GM21515 (cell line): Measurements from ENCODE around the gene AIMP1.
A peak's percentile ranks its signal among the peaks of the same experiment; 100 is the strongest.

Source experiments
- ATAC-seq: cut with Tn5 transposase; IDR thresholded peaks from one replicate; pipeline ENCODE4 v1.9.1; 2021; ENCODE audit not compliant: unreplicated experiment

AIMP1 gene

GRCh38 chr4:106315968-106316772 lies at the start of gene AIMP1, which contains the start of gene TBCK:
Gene AIMP1, plus strand, starts transcription at chr4:106316550. Its CDS starts 8,460 bp downstream, at chr4:106325010.
Gene TBCK, minus strand, starts transcription at chr4:106316209. Its CDS starts 7,249 bp downstream, at chr4:106308960.
- ATAC-seq = peak; percentile 87

- no peak for ATAC-seq
Measured at GRCh38 chr4:106268786-106269185, 47.6 kb upstream of the AIMP1 start.

- ATAC-seq = no peak
Measured at GRCh38 chr4:106269711-106270110, 46.6 kb upstream of the AIMP1 start.

- no peak for ATAC-seq
Measured at GRCh38 chr4:106270736-106271135, 45.6 kb upstream of the AIMP1 start.

GRCh38 chr4:106273831-106274230 lies 42.5 kb upstream of the AIMP1 start:
- no peak for ATAC-seq

GRCh38 chr4:106277140-106277675 lies 39.1 kb upstream of the AIMP1 start:
- no peak for ATAC-seq

GRCh38 chr4:106284227-106284626 lies 32.1 kb upstream of the AIMP1 start:
- no peak for ATAC-seq

DNA sequence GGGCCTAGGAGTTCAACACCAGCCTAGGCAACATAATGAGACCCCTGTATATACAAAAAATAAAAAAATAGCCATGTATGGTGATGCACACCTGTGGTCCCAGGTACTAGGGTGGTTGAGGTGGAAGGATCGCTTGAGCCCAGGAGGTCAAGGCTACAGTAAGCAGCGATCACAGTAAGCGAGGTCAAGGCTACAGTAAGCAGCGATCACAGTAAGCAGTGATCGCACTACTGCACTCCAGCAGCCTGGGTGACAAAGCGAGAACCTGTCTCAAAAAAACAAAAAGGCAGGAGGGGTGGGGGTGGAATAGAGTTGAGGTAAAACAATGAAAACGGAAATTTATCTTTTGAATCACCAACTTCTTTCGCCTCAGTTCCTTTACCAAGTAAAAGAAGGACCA lies 29.7 kb upstream of the AIMP1 start:
- ATAC-seq = no peak

GRCh38 chr4:106287353-106287969 lies 28.9 kb upstream of the AIMP1 start:
- ATAC-seq = no peak

- no peak for ATAC-seq
Measured at GRCh38 chr4:106289737-106290136, 26.6 kb upstream of the AIMP1 start.

DNA sequence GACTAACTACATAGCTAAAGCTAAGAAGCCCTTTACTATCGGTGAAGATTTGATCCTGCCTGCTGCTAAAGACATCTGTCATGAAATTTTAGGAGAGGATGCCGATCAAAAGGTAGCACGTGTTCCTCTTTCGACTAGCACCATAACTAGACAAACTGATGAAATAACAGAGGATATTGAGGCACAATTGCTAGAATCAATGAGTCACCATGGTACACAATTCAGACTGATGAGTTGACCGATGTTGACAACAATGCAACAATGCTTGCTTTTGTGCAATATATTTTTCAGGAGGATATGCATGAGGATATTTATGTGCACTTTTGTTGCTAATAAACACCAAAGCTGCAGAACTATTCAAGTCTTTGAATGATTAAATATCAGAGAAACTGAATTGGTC lies 24.7 kb upstream of the AIMP1 start:
- ATAC-seq = no peak

GRCh38 chr4:106294062-106294461 lies 22.3 kb upstream of the AIMP1 start:
- no peak for ATAC-seq

DNA sequence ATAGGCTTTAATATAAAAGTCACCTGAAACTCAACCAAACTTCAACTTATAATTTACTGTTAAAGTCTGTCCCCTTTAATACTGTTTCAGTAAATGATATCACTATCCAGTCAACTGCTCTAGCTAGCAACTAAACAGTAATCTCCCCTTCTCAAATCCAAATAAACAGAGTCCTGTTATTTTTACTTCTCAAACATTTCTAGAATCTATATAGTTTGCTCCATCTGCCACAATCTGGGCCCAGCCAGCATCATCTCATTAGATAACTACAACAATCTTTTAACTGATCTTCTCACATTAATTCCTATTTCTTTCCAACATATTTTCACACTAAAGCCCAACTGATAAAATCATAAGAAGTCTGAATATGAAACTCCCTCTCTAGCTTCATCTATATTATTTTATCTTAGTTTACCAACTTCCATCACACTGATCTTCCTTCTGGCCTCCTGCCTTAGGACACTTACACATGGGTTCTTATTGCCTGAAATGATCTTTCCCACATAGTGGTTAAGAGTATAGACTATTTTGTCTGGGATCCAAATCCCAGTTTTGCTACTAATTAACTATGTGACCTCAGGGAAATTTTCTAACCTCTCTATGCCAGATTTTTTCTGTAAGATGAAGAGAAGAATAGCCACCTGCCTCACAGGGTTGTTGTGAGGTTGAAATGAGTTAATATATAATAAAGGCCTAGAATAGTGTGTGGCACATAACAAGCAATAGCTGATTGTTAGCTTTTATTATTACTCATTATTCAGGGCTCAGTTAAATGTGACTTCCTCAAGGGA lies 18.9 kb upstream of the AIMP1 start:
- no peak for ATAC-seq

- ATAC-seq = no peak
Measured at GRCh38 chr4:106299977-106300376, 16.4 kb upstream of the AIMP1 start.

DNA sequence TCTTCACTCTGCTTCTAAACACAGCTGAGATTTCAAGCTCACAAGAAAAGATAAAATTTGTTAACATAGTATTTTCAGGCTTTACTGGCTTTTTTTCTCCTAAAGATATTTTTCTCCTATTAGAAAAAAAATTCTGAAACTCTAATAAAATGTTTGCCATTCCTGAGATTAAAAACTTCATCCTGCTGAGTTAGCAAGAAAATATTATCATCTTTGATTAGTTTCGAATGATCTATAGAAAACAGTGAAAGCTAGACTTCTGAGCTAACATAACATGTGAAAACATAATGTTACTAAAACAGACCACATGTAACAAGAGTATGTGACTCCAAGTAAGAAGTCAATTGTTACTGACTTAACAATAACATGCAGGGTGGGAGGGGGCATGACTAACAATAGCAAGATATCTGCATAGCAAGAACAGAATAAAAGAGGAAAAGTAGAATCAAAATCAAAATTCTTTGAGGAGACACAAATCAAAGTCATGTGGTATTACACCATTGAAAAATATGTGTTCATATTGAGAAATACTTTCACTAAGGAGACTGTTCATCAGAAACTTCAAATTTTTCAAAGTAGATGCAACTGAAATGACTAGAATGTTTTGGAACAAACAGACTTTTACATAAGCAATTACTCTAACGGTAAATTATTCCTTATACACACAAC lies 14.8 kb upstream of the AIMP1 start:
- ATAC-seq = no peak

DNA sequence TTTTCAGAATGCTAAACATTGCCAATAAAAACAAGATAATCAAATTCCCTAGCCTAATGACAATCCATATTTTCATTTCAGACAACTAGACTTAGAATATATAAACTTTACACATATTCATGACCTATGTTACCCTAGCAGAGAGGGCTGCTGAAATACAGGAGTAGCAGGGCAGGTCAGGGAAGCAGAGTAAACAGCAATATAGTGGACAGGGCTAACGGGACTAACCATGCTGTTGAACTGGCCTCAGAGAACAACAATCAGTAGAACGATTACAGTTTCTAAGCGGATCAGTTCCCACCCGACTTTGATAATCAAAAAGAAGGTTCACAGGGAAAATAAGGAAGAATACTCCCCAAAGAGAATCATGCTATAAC lies 14.3 kb upstream of the AIMP1 start:
- ATAC-seq = no peak

- ATAC-seq = no peak
Measured at GRCh38 chr4:106303548-106304281, 12.6 kb upstream of the AIMP1 start.

GRCh38 chr4:106304632-106305031 lies 11.7 kb upstream of the AIMP1 start:
- ATAC-seq = no peak

- no peak for ATAC-seq
Measured at GRCh38 chr4:106305435-106306055, 10.8 kb upstream of the AIMP1 start.

- no peak for ATAC-seq
Measured at GRCh38 chr4:106306561-106306960, 9.8 kb upstream of the AIMP1 start.
